GM12801 (cell line): Measurements from ENCODE around the gene PDK4.

ENCODE experiments used
- TF ChIP-seq, protein P1 (sequence below): IDR thresholded peaks from one replicate; pipeline ENCODE4 v1.5.1; 2011; ENCODE audit warnings: control low read depth; ENCODE audit not compliant: insufficient read length; ENCODE audit errors: extremely low read depth

The PDK4 gene

GRCh38 chr7:95596198-95597063, at the start of gene PDK4:
PDK4 (minus strand) TSS chr7:95596516; CDS start chr7:95596293, 223 bp downstream.
- TF ChIP-seq, protein P1, sequence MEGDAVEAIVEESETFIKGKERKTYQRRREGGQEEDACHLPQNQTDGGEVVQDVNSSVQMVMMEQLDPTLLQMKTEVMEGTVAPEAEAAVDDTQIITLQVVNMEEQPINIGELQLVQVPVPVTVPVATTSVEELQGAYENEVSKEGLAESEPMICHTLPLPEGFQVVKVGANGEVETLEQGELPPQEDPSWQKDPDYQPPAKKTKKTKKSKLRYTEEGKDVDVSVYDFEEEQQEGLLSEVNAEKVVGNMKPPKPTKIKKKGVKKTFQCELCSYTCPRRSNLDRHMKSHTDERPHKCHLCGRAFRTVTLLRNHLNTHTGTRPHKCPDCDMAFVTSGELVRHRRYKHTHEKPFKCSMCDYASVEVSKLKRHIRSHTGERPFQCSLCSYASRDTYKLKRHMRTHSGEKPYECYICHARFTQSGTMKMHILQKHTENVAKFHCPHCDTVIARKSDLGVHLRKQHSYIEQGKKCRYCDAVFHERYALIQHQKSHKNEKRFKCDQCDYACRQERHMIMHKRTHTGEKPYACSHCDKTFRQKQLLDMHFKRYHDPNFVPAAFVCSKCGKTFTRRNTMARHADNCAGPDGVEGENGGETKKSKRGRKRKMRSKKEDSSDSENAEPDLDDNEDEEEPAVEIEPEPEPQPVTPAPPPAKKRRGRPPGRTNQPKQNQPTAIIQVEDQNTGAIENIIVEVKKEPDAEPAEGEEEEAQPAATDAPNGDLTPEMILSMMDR: no peak

GRCh38 chr7:95642173-95642572, 45.9 kb upstream of the PDK4 start:
- TF ChIP-seq, protein P1: no peak

- TF ChIP-seq, protein P1: no peak
Observed at GRCh38 chr7:95636140-95636940, 40.0 kb upstream of the PDK4 start.

DNA sequence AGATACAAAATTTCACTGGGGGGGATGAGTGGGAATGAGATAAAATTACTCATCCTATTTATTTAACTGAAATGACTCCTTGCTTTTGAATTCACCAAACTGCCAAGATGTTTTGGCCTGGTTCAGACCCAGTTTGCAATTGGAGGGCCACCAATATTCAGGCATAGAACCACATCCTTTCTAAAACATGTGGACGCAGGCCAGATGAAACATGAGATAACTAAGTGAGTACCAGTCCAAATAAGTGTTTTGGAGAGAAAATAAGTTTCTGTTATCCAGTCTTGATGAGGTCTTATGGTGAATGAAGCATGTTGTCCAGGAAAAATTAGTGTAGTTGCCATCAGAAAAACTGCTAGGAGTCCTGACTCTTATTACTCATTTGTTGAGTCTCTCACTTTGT, 36.3 kb upstream of the PDK4 start:
- TF ChIP-seq, protein P1: no peak

DNA sequence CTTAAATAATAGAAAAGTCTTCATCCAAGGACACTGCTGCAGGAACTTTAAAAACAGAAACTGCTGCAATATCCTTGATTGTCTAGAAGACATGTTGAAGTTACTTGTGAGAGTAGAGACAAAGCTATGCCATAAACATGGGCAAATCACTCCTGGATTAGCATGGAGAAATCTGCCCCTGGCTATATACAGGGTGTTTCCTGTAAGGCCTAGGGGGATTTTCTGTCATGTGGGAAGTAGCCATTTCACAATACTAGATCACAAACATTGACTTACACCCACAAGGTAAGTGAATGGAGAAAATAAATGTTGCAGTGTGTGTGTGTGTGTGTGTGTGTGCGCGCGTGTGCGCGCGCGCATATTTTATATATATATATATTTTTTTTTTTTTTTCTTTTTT, 35.2 kb upstream of the PDK4 start:
- TF ChIP-seq, protein P1: no peak

DNA sequence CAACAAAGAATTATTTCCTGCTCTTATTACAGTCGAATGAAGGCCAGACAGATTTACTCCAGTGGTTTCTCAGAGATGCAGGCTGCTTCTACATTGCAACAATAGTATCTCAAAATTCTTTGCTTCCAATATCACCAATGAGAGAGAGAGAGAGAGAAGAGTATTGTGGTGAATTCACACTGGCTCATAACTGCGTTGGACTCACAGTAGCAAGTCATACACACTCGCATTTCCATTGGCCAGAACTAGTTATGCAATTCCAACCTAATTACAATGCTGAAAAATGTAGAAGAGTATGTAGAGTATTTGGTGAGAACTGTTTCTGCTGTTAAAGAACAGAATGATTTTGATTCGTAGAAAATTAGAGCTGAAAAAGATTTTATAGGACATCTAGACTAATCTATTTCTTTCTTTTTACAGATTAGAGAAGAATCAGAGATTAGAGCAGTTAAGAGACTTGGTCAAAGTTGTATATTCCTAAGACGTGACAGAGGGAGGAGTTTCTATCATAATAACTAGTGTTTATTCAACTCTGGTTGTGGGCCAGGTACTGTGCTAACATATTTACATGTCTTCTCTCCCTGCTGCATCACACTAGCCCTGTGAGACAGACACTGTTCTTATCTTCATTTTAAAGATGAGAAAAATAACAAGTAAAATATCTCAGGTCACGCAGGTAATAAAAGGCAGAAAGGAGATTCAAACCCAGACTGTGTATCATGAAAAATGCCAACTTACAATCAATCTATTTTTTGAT, 34.6 kb upstream of the PDK4 start:
- TF ChIP-seq, protein P1: no peak
